H9 (cell line): Measurements from ENCODE around the gene C3orf38. TPM values are rescaled to one million over a fixed set of nuclear protein-coding genes. Genes with fewer than 3 reads are reported as not detected.

Source experiments
- DNase-seq: peaks from one replicate; pipeline ENCODE4 v3.0.0-alpha.2; 2017
- H2AFZ ChIP-seq: one replicate; pipeline ENCODE4 v1.6.1; 2013; ENCODE audit warnings: mild to moderate bottlenecking, low read length, control low read depth, moderate library complexity
- H2AK5ac ChIP-seq: 2 replicates; pipeline ENCODE4 v1.6.1; 2013; ENCODE audit warnings: low read length, control low read depth, mixed read lengths; ENCODE audit not compliant: insufficient read length
- H2BK120ac ChIP-seq: one replicate; pipeline ENCODE4 v1.6.1; 2013; ENCODE audit warnings: low read depth, mild to moderate bottlenecking, low read length, control low read depth, inconsistent platforms; ENCODE audit not compliant: poor library complexity, severe bottlenecking
- H2BK12ac ChIP-seq: 2 replicates; pipeline ENCODE4 v1.6.1; 2013; ENCODE audit warnings: low read length, control low read depth, mixed read lengths, low read depth; ENCODE audit not compliant: insufficient read length
- H2BK15ac ChIP-seq: 2 replicates; pipeline ENCODE4 v1.6.1; 2013; ENCODE audit warnings: low read depth, low read length, control low read depth
- H2BK20ac ChIP-seq: one replicate; pipeline ENCODE4 v1.6.1; 2013; ENCODE audit warnings: low read depth, mild to moderate bottlenecking, low read length, control low read depth, inconsistent platforms; ENCODE audit not compliant: poor library complexity, severe bottlenecking
- H2BK5ac ChIP-seq: 2 replicates; pipeline ENCODE4 v1.6.1; 2013; ENCODE audit warnings: low read length, control low read depth, mixed read lengths; ENCODE audit not compliant: insufficient read length
- H3K14ac ChIP-seq: 2 replicates; pipeline ENCODE4 v1.6.1; 2013; ENCODE audit warnings: low read length, control low read depth; ENCODE audit not compliant: insufficient read depth
- H3K18ac ChIP-seq: 2 replicates; pipeline ENCODE4 v1.6.1; 2013; ENCODE audit warnings: low read depth, mild to moderate bottlenecking, mixed read lengths, low read length, control low read depth; ENCODE audit not compliant: insufficient read length
- H3K23ac ChIP-seq: 2 replicates; pipeline ENCODE4 v1.6.1; 2013; ENCODE audit warnings: low read length, control low read depth, mixed read lengths, low read depth; ENCODE audit not compliant: insufficient read length
- H3K23me2 ChIP-seq: 2 replicates; pipeline ENCODE4 v1.6.1; 2013; ENCODE audit warnings: low read depth, mild to moderate bottlenecking, mixed read lengths, low read length, control low read depth; ENCODE audit not compliant: insufficient read length, poor library complexity, severe bottlenecking
- H3K27ac ChIP-seq: 2 replicates; pipeline ENCODE4 v1.5.1; 2013; ENCODE audit warnings: low read length, control low read depth, mixed read lengths, low read depth; ENCODE audit not compliant: insufficient read length
- H3K27me3 ChIP-seq: 2 replicates; pipeline ENCODE4 v1.6.1; 2013; ENCODE audit warnings: low read length, control low read depth, inconsistent platforms; ENCODE audit not compliant: insufficient read depth
- H3K4ac ChIP-seq: 2 replicates; pipeline ENCODE4 v1.6.1; 2013; ENCODE audit warnings: low read depth, mild to moderate bottlenecking, control low read depth, inconsistent platforms, low read length, moderate library complexity
- H3K4me1 ChIP-seq: 2 replicates; pipeline ENCODE4 v1.6.1; 2013; ENCODE audit warnings: low read length, control low read depth, inconsistent platforms; ENCODE audit not compliant: insufficient read depth
- H3K4me2 ChIP-seq: 2 replicates; pipeline ENCODE4 v1.6.1; 2013; ENCODE audit warnings: low read length, control low read depth, mixed read lengths; ENCODE audit not compliant: insufficient read length, insufficient read depth
- H3K56ac ChIP-seq: 2 replicates; pipeline ENCODE4 v1.6.1; 2013; ENCODE audit warnings: low read depth, mild to moderate bottlenecking, mixed read lengths, low read length, control low read depth; ENCODE audit not compliant: insufficient read length
- H3K79me1 ChIP-seq: 2 replicates; pipeline ENCODE4 v1.6.1; 2013; ENCODE audit warnings: low read depth, mild to moderate bottlenecking, moderate library complexity, low read length, control low read depth, inconsistent platforms; ENCODE audit not compliant: insufficient read depth, poor library complexity, severe bottlenecking
- H3K79me2 ChIP-seq: 2 replicates; pipeline ENCODE4 v1.6.1; 2013; ENCODE audit warnings: low read length, control low read depth, inconsistent platforms; ENCODE audit not compliant: insufficient read depth
- H3K9ac ChIP-seq: 2 replicates; pipeline ENCODE4 v1.6.1; 2013; ENCODE audit warnings: low read length, control low read depth, mixed read lengths; ENCODE audit not compliant: insufficient read length; ENCODE audit errors: extremely low read depth
- H3K9me3 ChIP-seq: one replicate; pipeline ENCODE4 v1.6.1; 2013; ENCODE audit warnings: low read depth, low read length, inconsistent platforms; ENCODE audit not compliant: control insufficient read depth
- H3T11ph ChIP-seq: one replicate; pipeline ENCODE4 v1.6.1; 2013; ENCODE audit warnings: mild to moderate bottlenecking, low read length, control low read depth, inconsistent platforms
- H4K20me1 ChIP-seq: one replicate; pipeline ENCODE4 v1.6.1; 2013; ENCODE audit not compliant: control insufficient read depth, insufficient read length, insufficient read depth
- H4K5ac ChIP-seq: 2 replicates; pipeline ENCODE4 v1.6.1; 2013; ENCODE audit warnings: low read depth, mild to moderate bottlenecking, mixed read lengths, low read length, control low read depth; ENCODE audit not compliant: insufficient read length
- H4K8ac ChIP-seq: replicated peaks from 2 replicates; pipeline ENCODE4 v1.6.1; 2013; ENCODE audit warnings: low read length, control low read depth, mixed read lengths, low read depth; ENCODE audit not compliant: insufficient read length
- H4K91ac ChIP-seq: 2 replicates; pipeline ENCODE4 v1.6.1; 2013; ENCODE audit warnings: low read depth, mild to moderate bottlenecking, moderate library complexity, mixed read lengths, low read length, control low read depth; ENCODE audit not compliant: insufficient read length
- H3K27ac Mint-ChIP-seq, 3 experiments: 2 replicates in 2 of 3; 3 replicates in 1 of 3; pipeline ENCODE4 v1.8.0; 2020 to 2021; ENCODE audit warnings: mixed read lengths in 3 of 3, mild to moderate bottlenecking in 1 of 3, moderate library complexity in 1 of 3
- H3K27me3 Mint-ChIP-seq: 2 replicates; pipeline ENCODE4 v1.8.0; 2021; ENCODE audit warnings: low read depth, mild to moderate bottlenecking, moderate library complexity, mixed read lengths
- H3K36me3 Mint-ChIP-seq, 3 experiments: 2 replicates in 2 of 3; 3 replicates in 1 of 3; pipeline ENCODE4 v1.8.0; 2020 to 2021; ENCODE audit warnings: low read depth in 3 of 3, mixed read lengths in 3 of 3; ENCODE audit not compliant: insufficient read depth in 1 of 3
- H3K4me1 Mint-ChIP-seq, 2 experiments: 2 replicates each; pipeline ENCODE4 v1.8.0; 2020; ENCODE audit warnings: mixed read lengths in 2 of 2
- H3K4me3 Mint-ChIP-seq, 2 experiments: 2 replicates in 1 of 2; 3 replicates in 1 of 2; pipeline ENCODE4 v1.8.0; 2020 to 2021; ENCODE audit warnings: mild to moderate bottlenecking in 2 of 2, mixed read lengths in 2 of 2, moderate library complexity in 1 of 2
- H3K9me3 Mint-ChIP-seq, 2 experiments: 2 replicates in 1 of 2; 3 replicates in 1 of 2; pipeline ENCODE4 v1.8.0; 2020; ENCODE audit warnings: mild to moderate bottlenecking in 2 of 2, mixed read lengths in 2 of 2, moderate library complexity in 1 of 2
- WGBS: extraction: QIAGEN DNeasy Blood & Tissue Kit; methylation state at CpG from one replicate; pipeline ENCODE4 v1.1.7; 2013; ENCODE audit warnings: missing lambda C conversion rate, low lambda C conversion rate, mixed read lengths; ENCODE audit not compliant: insufficient read length; ENCODE audit errors: extremely low coverage; 5-methylcytosine and 5-hydroxymethylcytosine counted together
- total RNA-seq: library from RNA; stranded (reverse); gene quantifications from 2 replicates; pipeline ENCODE4 v1.2.1, GENCODE V29; 2021
- TF ChIP-seq, protein P1 (sequence below): fragments of 200-600 bp; sonication (generic); conservative IDR thresholded peaks from 3 replicates; pipeline ENCODE4 v1.8.0; 2021; ENCODE audit warnings: antibody characterized with exemption, mild to moderate bottlenecking

C3orf38 gene
- total RNA-seq, 1 experiment from 2014 or later = 36.6 TPM

DNA sequence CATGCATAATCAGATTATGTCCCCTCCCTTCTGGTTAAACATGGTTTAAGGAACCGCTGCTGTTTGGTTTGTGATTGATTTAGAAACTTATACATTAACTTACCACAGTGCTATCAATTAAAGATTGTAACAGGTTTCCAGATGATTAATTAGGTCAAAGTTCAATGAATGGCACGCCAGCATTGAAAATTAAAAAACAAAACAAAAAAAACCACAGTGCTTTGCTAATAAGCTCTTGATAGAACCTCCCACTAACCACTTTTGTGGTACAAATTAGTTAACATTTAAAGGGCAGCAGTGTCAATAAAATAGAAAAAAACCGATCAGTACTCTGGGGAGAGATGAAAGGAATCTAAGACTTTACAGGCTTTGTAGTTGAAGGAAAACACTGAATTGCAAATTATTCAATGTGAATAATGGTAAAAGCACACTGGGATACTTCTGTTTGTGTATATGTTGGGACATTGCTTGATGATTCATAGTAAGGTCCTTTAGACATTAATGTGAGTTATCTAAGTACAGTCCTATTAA lies 7.6 kb upstream of the C3orf38 start:
- Histone ChIP-seq H2AFZ (no peak overlapping the region), H3K56ac (no peak overlapping the region), H4K20me1 (no peaks in the 10 kb centered on the region), H3K27ac (no peak overlapping the region), H2BK12ac (no peak overlapping the region), H2BK120ac (no peak overlapping the region), H3K18ac (no peak overlapping the region), H2BK15ac (no peak overlapping the region), H3K23me2 (no peaks in the 10 kb centered on the region), H4K5ac (no peak overlapping the region), H3K79me1 (no peaks in the 10 kb centered on the region), H4K91ac (no peak overlapping the region), H3K23ac (no peak overlapping the region), H3K4me1 (no peaks in the 10 kb centered on the region), H3K4ac (no peak overlapping the region), H3K9ac (no peak overlapping the region), H3K4me2 (no peak overlapping the region), H2AK5ac (no peak overlapping the region), H4K8ac (no peak overlapping the region), H3K27me3 (no peaks in the 10 kb centered on the region), H3K79me2 (peaks cover under 1% of the 10 kb centered on the region; the same call in 1 of the 2 replicates), H2BK20ac (no peak overlapping the region), H3T11ph (no peak overlapping the region), H2BK5ac (no peak overlapping the region), H3K14ac (no peak overlapping the region), H3K9me3 (no peaks in the 10 kb centered on the region)
- no peaks in the 10 kb centered on the region; a peak in 1 of 5 replicates for H3K9me3 Mint-ChIP-seq
- peaks cover 8 to 30% (median 26%) of the 10 kb centered on the region in 3 experiments for H3K36me3 Mint-ChIP-seq
- no peak for DNase-seq
- no peaks in the 10 kb centered on the region for H3K27me3 Mint-ChIP-seq
- TF ChIP-seq, protein P1, sequence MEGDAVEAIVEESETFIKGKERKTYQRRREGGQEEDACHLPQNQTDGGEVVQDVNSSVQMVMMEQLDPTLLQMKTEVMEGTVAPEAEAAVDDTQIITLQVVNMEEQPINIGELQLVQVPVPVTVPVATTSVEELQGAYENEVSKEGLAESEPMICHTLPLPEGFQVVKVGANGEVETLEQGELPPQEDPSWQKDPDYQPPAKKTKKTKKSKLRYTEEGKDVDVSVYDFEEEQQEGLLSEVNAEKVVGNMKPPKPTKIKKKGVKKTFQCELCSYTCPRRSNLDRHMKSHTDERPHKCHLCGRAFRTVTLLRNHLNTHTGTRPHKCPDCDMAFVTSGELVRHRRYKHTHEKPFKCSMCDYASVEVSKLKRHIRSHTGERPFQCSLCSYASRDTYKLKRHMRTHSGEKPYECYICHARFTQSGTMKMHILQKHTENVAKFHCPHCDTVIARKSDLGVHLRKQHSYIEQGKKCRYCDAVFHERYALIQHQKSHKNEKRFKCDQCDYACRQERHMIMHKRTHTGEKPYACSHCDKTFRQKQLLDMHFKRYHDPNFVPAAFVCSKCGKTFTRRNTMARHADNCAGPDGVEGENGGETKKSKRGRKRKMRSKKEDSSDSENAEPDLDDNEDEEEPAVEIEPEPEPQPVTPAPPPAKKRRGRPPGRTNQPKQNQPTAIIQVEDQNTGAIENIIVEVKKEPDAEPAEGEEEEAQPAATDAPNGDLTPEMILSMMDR = no peak
- no CpG with 5 or more reads among the region's 3 CpGs for WGBS
- peak overlapping the region in 1 of 3 experiments; percentile 74; a peak in 2 of 7 replicates for H3K27ac Mint-ChIP-seq
- H3K4me1 Mint-ChIP-seq = peaks cover 9 to 13% of the 10 kb centered on the region in 2 experiments
- peak overlapping the region in 1 of 2 experiments; percentile 4; a peak in 2 of 5 replicates for H3K4me3 Mint-ChIP-seq
